HG03175 (cell line): ENCODE measurements around the gene TMEM220.
"Not testable (repeated sequence)": the region's sequence is repeated elsewhere in the genome, so short reads cannot be mapped to it uniquely, and the experiment has no call there.

Experiments used
- ATAC-seq: cut with Tn5 transposase; IDR thresholded peaks from one replicate; pipeline ENCODE4 v1.9.1; 2021; ENCODE audit warnings: mild to moderate bottlenecking, moderate library complexity; ENCODE audit not compliant: unreplicated experiment

Gene TMEM220

GRCh38 chr17:10755592-10756127 lies 25.8 kb upstream of the TMEM220 start:
- no peak for ATAC-seq

GRCh38 chr17:10754861-10755591 lies 25.2 kb upstream of the TMEM220 start:
- ATAC-seq, result no peak

GRCh38 chr17:10754109-10754508 lies 24.3 kb upstream of the TMEM220 start:
- ATAC-seq, result no peak

- ATAC-seq, result no peak
These were observed 22.9 kb upstream of the TMEM220 start for GRCh38 chr17:10752696-10753095.

- ATAC-seq, result no peak
These were observed 21.7 kb upstream of the TMEM220 start for GRCh38 chr17:10751563-10751962.

- ATAC-seq, result no peak
These were observed 20.4 kb upstream of the TMEM220 start for GRCh38 chr17:10750210-10750609.

GRCh38 chr17:10748531-10749181 lies 18.8 kb upstream of the TMEM220 start:
- ATAC-seq, result no peak

- ATAC-seq, result no peak
These were observed 15.4 kb upstream of the TMEM220 start for GRCh38 chr17:10745231-10745630.

GRCh38 chr17:10744501-10745000 lies 14.7 kb upstream of the TMEM220 start:
- ATAC-seq, result no peak

GRCh38 chr17:10743316-10744009 lies 13.6 kb upstream of the TMEM220 start:
- no peak for ATAC-seq

GRCh38 chr17:10742431-10742830 lies 12.6 kb upstream of the TMEM220 start:
- no peak for ATAC-seq

- no peak for ATAC-seq
These were observed 11.8 kb upstream of the TMEM220 start for GRCh38 chr17:10741416-10742135.

- no peak for ATAC-seq
These were observed 9.6 kb upstream of the TMEM220 start for GRCh38 chr17:10739386-10739785.

- ATAC-seq, result no peak
These were observed 8.9 kb upstream of the TMEM220 start for GRCh38 chr17:10738521-10739258.

GRCh38 chr17:10737736-10738135 lies 7.9 kb upstream of the TMEM220 start:
- ATAC-seq, result no peak

- no peak for ATAC-seq
These were observed 7.4 kb upstream of the TMEM220 start for GRCh38 chr17:10737168-10737622.

- no peak for ATAC-seq
These were observed 6.0 kb upstream of the TMEM220 start for GRCh38 chr17:10735821-10736220.

- ATAC-seq, result no peak
These were observed 5.4 kb upstream of the TMEM220 start for GRCh38 chr17:10735251-10735650.

GRCh38 chr17:10733666-10734065 lies 3.8 kb upstream of the TMEM220 start:
- ATAC-seq, result no peak

- not testable (repeated sequence) for ATAC-seq
These were observed 2.3 kb upstream of the TMEM220 start for GRCh38 chr17:10732121-10732520.
